SH-SY5Y (cell line): ENCODE data around the gene RNF11.

ENCODE experiments used
- GATA2 ChIP-seq: IDR thresholded peaks from 2 replicates; pipeline ENCODE4 v1.6.1; 2011; ENCODE audit warnings: mild to moderate bottlenecking, low read depth, low read length
- GATA3 ChIP-seq: IDR thresholded peaks from 2 replicates; pipeline ENCODE4 v1.6.1; 2011; ENCODE audit warnings: low read depth, mild to moderate bottlenecking, low read length, moderate library complexity

GRCh38 chr1:51210055-51210454 is 26.0 kb upstream of the RNF11 start:
- TF ChIP-seq GATA2 (no peak), GATA3 (no peak)
